HG02943 (cell line): Measurements from ENCODE around the gene FTH1.

ENCODE experiments used
- ATAC-seq: cut with Tn5 transposase; IDR thresholded peaks from one replicate; pipeline ENCODE4 v1.9.1; 2021; ENCODE audit warnings: mild to moderate bottlenecking, low read depth, moderate library complexity; ENCODE audit not compliant: unreplicated experiment

FTH1 gene

GRCh38 chr11:61951484-61952135 lies 15.8 kb downstream of the FTH1 start:
- no peak for ATAC-seq

DNA sequence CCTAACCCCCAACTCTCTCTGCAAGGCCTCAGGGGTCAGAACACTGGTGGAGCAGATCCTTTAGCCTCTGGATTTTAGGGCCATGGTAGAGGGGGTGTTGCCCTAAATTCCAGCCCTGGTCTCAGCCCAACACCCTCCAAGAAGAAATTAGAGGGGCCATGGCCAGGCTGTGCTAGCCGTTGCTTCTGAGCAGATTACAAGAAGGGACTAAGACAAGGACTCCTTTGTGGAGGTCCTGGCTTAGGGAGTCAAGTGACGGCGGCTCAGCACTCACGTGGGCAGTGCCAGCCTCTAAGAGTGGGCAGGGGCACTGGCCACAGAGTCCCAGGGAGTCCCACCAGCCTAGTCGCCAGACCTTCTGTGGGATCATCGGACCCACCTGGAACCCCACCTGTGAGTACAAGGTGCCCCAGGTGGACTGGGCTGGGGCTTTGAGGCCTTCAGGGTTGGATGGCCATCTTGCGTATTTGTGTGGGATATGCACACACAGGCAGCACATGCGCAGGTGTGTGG lies 17.3 kb downstream of the FTH1 start, which contains the start of gene BEST1:
Gene BEST1, plus strand, starts transcription at position 317 of the 513 bp plus-strand sequence. CDS start 1,456 bp downstream, outside the sequence.
- ATAC-seq: no peak

DNA sequence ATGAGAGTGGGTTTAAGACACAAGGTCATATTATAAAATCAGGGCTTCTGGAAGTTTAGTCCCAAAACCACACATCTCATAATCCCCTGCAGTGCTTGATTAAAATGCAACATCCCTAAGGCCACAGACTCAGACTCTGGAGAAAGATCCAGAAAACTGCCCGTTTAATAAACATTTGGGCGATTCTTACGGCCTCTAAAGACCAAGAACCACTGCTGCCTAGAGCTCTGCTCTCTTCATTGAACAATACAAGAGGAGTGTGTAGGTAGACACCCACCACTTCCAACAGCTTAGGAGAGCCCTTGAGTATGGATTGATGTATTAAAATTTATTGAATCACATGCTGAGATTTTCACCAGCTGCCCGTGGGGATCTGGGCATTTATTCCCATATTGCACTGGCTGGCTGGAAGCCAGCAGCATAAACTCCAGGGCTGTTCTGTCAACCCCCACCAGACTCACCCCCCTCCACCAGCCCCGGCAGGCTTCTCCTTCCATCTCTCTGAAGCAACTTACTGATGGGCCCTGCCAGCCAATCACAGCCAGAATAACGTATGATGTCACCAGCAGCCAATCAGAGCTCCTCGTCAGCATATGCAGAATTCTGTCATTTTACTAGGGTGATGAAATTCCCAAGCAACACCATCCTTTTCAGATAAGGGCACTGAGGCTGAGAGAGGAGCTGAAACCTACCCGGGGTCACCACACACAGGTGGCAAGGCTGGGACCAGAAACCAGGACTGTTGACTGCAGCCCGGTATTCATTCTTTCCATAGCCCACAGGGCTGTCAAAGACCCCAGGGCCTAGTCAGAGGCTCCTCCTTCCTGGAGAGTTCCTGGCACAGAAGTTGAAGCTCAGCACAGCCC lies 18.0 kb downstream of the FTH1 start:
- ATAC-seq: no peak

DNA sequence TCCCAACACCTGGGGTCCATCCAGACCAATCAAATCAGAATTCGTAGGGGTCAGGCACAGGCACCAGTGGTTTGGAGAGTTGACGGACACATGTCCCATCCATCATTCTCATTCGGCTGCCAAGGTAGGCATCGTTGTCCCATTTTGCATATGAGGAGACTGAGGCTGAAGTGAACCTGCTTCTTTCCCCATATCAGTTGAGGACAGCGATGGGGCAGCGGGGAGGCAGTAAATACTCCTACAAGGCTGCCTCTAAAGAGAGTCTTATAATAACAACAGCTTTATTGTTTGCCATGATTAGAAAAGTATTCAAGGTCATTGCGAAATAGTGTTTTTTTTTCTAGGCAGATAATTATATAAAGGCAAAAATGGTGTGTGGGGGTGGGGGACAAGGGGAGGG lies 18.9 kb downstream of the FTH1 start:
- no peak for ATAC-seq

GRCh38 chr11:61947486-61948210 lies 19.8 kb downstream of the FTH1 start:
- ATAC-seq: no peak

DNA sequence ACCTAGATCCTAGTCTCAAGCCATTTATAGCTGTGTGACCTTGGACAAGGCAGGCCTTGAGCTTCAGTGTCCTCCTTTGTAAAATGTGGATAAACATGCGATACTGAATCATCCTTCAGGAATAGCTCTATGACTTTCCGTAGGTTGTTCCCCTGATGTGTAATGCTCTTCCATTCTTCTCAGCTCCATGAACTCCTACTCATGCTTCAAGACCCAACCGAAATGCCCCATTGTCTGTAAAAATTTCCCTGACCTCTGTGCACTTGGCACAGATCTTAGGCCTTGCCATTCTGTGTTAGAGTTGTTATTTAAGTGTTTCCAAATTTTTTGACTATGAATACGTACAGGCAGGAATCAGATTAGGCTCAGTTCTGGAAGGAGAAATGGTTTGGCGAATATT lies 20.5 kb downstream of the FTH1 start:
- no peak for ATAC-seq

DNA sequence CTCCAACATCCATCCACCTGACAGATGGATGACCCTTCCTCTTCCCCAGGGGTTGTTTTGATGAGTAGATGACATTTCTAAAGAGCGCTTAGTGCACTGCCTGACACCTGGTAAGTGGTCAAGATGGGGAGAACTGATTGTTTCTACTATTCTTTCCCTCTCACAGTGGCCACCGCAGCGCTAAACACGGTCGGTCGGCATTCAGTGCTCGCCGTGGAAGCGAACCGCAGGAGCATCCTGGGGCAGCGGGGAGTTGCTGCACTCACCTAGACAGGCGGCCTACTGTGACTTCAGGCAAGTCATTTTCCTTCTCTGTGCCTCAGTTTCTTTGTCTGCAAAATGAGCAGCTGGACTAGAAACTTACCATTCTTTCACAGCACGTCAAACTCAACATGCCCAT lies 22.2 kb downstream of the FTH1 start:
- no peak for ATAC-seq

- no peak for ATAC-seq
Observed at GRCh38 chr11:61940466-61940865, 27.0 kb downstream of the FTH1 start.

DNA sequence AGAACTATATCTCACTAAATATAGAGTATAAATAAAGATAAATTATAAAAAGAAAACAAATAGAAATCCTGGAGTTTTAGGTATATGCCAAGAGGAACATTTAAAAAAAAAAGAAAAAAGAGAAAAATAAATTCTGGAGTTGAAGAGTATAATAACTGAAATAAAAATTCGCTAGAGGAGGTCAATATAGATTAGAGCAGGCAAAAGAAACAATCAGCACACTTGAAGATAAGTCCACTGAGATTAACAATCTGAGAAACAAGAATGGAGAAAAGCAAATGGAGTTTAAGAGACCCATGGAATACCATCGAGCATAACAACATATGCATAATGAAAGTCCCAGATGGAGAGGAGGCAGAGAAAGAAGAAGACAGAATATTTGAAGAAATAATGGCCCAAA lies 31.6 kb downstream of the FTH1 start:
- ATAC-seq: no peak

DNA sequence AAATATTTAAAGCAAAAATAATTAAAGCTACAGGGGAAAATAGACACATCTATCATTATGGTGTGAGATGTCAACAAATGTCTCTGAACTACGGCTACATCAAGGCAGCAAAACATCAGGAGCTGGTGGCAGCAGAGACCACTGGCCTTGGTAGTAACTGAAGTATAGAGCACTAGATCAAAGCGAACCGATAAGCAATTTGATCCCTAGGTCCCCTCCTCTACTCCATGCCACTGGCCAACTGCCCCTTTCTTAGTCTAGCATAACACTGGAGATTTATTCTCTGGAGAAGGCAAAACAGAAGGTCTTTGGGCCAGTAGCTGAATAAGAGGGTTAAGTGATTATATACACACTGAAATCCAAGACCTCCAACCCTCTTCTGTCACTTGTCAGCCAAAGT lies 36.5 kb downstream of the FTH1 start:
- no peak for ATAC-seq

GRCh38 chr11:61928606-61929005 lies 38.8 kb downstream of the FTH1 start:
- no peak for ATAC-seq

DNA sequence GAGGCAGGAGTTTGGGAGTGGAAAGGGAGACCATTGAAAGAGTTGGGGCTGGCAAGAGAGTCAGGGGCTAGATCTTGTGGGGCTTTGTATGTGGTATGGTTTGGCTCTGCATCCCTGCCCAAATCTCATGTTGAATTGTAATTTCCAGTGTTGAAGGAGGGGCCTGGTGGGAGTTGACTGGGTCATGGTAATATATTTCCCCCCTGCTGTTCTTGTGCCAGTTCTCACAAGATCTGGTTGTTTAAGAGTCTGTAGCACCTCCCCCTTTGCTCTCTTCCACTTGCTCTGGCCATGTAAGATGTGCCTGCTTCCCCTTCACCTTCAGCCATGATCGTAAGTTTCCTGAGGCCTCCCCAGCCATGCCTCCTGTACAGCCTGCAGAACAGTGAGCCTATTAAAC lies 39.9 kb downstream of the FTH1 start:
- no peak for ATAC-seq

DNA sequence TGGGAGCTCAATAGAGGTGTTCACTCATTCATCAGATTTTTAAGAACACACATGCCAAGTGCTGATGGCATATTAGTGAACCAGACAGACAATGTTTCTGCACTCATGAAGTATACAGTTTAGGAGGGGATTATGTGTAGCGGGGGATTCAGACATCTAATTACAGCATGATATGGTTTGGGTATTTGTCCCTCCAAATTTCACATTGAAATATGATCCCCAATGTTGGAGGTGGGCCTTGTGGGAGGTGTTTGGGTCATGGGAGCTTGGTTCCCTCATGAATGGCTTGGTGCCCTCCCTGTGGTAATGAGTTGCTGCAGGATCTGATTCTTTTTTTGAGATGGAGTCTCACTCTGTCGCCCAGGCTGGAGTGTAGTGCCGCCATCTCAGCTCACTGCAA lies 41.2 kb downstream of the FTH1 start:
- no peak for ATAC-seq

DNA sequence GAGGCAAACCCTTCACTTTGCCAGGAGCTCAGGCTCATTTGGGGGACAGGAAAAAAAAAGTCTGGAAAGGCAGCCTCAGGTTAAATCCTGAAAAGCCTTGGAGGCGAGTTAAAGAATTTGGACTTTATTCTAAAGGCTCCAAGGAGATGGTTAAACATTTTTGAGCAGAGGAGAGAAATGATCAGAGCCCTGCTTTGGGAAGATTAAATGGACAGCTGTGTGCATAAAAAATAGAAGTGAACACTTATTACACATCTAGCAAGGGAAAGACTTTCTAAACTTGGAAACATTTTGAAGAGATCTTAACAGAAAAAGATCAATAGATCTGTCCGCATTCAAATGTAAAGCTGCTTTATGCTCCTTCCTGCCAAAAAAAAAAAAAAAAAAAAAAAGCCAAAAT lies 41.7 kb downstream of the FTH1 start:
- ATAC-seq: no peak

GRCh38 chr11:61924064-61924455 lies 43.4 kb downstream of the FTH1 start:
- ATAC-seq: no peak

DNA sequence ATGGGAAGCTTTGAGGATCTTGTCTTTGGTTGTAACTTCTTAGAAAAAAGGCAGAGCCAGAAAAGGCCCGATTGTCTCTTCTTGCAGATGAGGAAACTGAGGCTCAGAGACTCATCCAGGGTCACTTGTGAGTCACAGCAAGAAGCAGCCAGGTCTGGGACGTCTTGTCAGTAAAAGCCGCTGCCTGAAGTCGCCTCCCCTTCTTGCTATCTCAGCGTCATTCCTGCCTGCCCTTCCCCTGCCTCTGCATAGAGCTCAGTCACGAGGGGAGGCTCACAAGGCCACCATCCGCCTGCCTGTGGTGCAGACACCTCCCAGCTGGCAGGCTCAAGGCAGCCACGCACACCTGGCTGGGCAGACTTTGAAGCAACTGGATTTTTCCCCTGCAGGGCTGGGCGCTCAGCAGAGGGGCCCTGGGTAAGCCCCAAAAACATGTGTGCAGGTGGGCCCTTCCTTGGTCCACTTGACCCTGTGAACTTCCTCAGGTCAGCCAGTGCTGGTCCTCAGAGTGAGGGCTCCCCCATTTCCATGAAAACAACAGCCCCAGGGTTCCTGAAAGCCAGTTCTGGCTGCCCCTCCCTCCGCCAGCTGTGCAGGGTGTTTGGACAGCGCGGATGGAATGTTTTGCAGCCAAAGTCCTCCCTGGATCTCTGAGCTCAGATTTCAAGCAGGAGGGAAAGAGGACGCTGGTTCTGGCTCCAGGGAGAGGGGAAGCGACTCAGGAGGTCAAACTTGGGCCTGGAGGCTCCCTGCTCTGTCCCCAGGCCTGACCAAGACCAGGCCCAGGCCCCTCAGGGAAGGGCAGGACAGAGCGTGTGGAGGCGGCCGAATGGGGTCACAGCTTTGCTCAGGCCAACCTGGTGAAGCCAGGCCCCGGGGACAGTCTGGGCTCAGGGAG lies 44.0 kb downstream of the FTH1 start:
- no peak for ATAC-seq

DNA sequence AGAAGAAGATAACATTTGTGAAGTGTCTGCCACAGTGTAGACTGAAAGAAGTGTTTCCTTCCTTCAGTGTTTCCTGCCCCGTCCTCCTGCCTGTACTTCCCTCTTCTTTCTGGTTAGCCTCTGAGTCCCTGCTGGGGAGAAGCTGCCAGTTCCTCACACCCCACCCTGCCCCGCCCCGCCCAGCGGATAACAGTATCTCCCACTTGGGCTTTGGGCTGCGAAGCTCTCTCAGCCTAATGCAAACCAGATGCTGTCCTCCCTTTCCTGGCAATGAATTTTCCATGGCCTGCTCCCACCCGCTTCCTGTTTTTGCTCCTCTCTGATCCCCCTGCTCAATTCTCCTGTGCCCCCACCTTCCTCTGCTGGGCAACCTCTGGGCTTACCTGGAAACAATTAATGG lies 44.9 kb downstream of the FTH1 start:
- ATAC-seq: no peak

- no peak for ATAC-seq
Observed at GRCh38 chr11:61921446-61921845, 46.0 kb downstream of the FTH1 start.

DNA sequence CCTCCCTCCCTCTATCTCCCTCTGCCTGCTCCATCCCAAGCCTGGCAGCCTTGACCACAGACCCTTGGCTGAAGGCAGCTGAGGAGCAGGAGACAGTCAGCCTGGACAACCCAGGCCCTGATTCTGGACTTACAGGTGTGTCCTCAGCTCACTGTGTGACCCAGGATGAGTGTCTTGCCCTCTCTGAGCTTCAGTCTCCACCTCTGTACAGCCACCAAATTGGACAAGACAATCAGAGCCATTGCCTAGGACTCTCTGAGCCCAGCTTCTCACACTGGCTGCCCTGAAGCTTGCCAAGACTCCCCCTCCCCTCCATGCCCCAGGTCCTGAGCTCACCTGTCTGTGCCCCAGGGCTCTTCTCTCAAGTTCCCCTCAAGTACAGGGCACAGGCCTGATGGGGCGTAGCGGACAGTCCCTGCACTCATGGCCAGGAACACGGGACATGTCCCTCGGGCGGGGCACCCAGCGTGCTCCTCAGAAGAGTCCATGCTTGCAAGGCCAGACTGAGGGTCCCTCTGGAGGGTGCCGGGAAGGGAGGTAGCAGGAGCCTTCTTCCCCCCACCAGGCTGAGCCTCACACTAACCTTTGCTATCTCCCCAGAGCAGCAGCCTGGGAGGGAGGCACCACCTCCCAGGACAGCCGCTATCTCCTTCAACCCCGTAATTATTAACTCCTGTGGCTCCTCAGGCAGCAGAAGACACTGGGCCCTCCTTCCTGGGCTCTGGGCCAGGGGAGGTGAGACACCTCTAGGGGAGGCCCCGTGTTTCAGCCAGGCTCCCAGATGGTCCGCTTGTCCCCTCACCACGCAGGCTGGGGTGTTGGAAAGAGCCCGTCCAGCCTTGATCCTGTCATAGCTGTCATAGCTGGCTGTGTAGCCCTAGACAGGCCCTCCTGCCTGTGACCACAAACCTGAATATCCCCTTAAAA lies 47.5 kb downstream of the FTH1 start:
- no peak for ATAC-seq
